Endometrial microvascular endothelial cells (primary cell): ENCODE results near the gene FOXQ1. TPM values are rescaled to one million over a fixed set of nuclear protein-coding genes. Genes with fewer than 3 reads are reported as not detected.
"Not testable (repeated sequence)": the region's sequence is repeated elsewhere in the genome, so short reads cannot be mapped to it uniquely, and the experiment has no call there.

Experiments
- in situ Hi-C: cut with HindIII; loops from 2 replicates; pipeline ENCODE4 v1.10.0; 2017; ENCODE audit warnings: low sequenced_read_pairs, low pct_unique_long_range_greater_than_20kb; ENCODE audit errors: inconsistent ontology term
- total RNA-seq: library from RNA; depleted of rRNA; stranded (reverse); fragments of >200 nt; gene quantifications from one replicate; pipeline ENCODE4 v1.2.3, GENCODE V29; 2015; ENCODE audit errors: inconsistent ontology term

FOXQ1 gene
- total RNA-seq, 1 donor from 2014 or later = not detected

- in situ Hi-C loops = no loop called here
These were observed 34.7 kb downstream of the FOXQ1 start for GRCh38 chr6:1346558-1347091.

GRCh38 chr6:1347161-1347560 is 35.3 kb downstream of the FOXQ1 start:
- in situ Hi-C loops = no loop called here

GRCh38 chr6:1348675-1349074 is 36.8 kb downstream of the FOXQ1 start:
- in situ Hi-C loops = no loop called here

- in situ Hi-C loops = no loop called here
These were observed 37.8 kb downstream of the FOXQ1 start for GRCh38 chr6:1349655-1350054.

GRCh38 chr6:1351381-1352008 is 39.6 kb downstream of the FOXQ1 start:
- in situ Hi-C loops = no loop called here

- in situ Hi-C loops = not testable (repeated sequence)
These were observed 43.2 kb downstream of the FOXQ1 start for GRCh38 chr6:1355068-1355467.

- in situ Hi-C loops = not testable (repeated sequence)
These were observed 49.8 kb downstream of the FOXQ1 start for GRCh38 chr6:1361717-1362116.

GRCh38 chr6:1362643-1363042 is 50.7 kb downstream of the FOXQ1 start:
- in situ Hi-C loops = no loop called here

- in situ Hi-C loops = no loop called here
These were observed 51.4 kb downstream of the FOXQ1 start for GRCh38 chr6:1363298-1363697.

- in situ Hi-C loops = no loop called here
These were observed 52.1 kb downstream of the FOXQ1 start for GRCh38 chr6:1363729-1364572.

Other genes with a start within 250 kb of the FOXQ1 start
- not detected for gene FOXF2, start 77.5 kb downstream of the FOXQ1 start, total RNA-seq